Keratinocyte (primary cell): ENCODE data around the gene PPM1D.

Source experiments
- EZH2 ChIP-seq: IDR thresholded peaks from one replicate; pipeline ENCODE4 v1.6.1; 2012; ENCODE audit warnings: inconsistent platforms, mild to moderate bottlenecking, low read length, moderate library complexity
- TF ChIP-seq, protein P1 (sequence below), 3 experiments: IDR thresholded peaks in 1 of 3; conservative IDR thresholded peaks in 1 of 3; optimal IDR thresholded peaks in 1 of 3; 2 replicates in 2 of 3; 3 replicates in 1 of 3; pipeline versions ENCODE3 to v1.5.1; 2011; ENCODE audit warnings: low read length in 3 of 3, mild to moderate bottlenecking in 3 of 3, moderate library complexity in 2 of 3, control low read depth in 1 of 3, inconsistent platforms in 1 of 3; ENCODE audit not compliant: insufficient read depth in 2 of 3; ENCODE audit errors: extremely low read depth in 1 of 3

- TF ChIP-seq EZH2: no peak
- TF ChIP-seq, protein P1, sequence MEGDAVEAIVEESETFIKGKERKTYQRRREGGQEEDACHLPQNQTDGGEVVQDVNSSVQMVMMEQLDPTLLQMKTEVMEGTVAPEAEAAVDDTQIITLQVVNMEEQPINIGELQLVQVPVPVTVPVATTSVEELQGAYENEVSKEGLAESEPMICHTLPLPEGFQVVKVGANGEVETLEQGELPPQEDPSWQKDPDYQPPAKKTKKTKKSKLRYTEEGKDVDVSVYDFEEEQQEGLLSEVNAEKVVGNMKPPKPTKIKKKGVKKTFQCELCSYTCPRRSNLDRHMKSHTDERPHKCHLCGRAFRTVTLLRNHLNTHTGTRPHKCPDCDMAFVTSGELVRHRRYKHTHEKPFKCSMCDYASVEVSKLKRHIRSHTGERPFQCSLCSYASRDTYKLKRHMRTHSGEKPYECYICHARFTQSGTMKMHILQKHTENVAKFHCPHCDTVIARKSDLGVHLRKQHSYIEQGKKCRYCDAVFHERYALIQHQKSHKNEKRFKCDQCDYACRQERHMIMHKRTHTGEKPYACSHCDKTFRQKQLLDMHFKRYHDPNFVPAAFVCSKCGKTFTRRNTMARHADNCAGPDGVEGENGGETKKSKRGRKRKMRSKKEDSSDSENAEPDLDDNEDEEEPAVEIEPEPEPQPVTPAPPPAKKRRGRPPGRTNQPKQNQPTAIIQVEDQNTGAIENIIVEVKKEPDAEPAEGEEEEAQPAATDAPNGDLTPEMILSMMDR (optimal IDR thresholded peaks at IDR 0.05 in 1 of 3, IDR thresholded peaks at IDR 0.05 in 1 of 3, conservative IDR thresholded peaks at IDR 0.05 in 1 of 3; ENCODE audit: extremely low read depth in 1 of 3, insufficient read depth in 2 of 3, low read length in 3 of 3): no peak
These were observed 1.7 kb downstream of the PPM1D start for GRCh38 chr17:60601447-60602384.
